Common myeloid progenitor, CD34-positive (primary cell): ENCODE data around the gene FAM25A.
"Not testable (repeated sequence)": the region's sequence is repeated elsewhere in the genome, so short reads cannot be mapped to it uniquely, and the experiment has no call there.

Experiments used
- CTCF ChIA-PET: fragments of 350-600 bp; sonication (Branson Sonifier 250); formaldehyde crosslinking; loops from one replicate; lab custom pipeline; 2021; ENCODE audit warnings: antibody characterized with exemption; lab: Charles Lee
- POLR2A ChIA-PET: fragments of 350-600 bp; sonication (Branson Sonifier 250); formaldehyde crosslinking; loops from one replicate; lab custom pipeline; 2021; ENCODE audit warnings: antibody characterized with exemption; lab: Charles Lee
- DNase-seq, 3 donors: peaks; one replicate each; pipeline versions ENCODE4 v3.0.0 to v3.0.0-alpha.2; 2013
- H3K27ac ChIP-seq, 2 experiments: 1 replicate in 1 of 2; 2 replicates in 1 of 2; pipeline ENCODE4 v1.7.0; 2013; ENCODE audit warnings: inconsistent platforms in 2 of 2, low read length in 2 of 2, mild to moderate bottlenecking in 2 of 2, low read depth in 1 of 2, moderate library complexity in 1 of 2; ENCODE audit not compliant: severe bottlenecking in 2 of 2, insufficient read depth in 1 of 2, poor library complexity in 1 of 2
- H3K27me3 ChIP-seq, 5 experiments: replicated peaks in 2 of 5; 1 replicate in 3 of 5; 2 replicates in 2 of 5; pipeline versions ENCODE4 v1.6.1 to v1.7.0; 2013; ENCODE audit warnings: low read length in 4 of 5, mild to moderate bottlenecking in 2 of 5, moderate library complexity in 2 of 5, inconsistent platforms in 1 of 5; ENCODE audit not compliant: insufficient read depth in 5 of 5, control insufficient read depth in 4 of 5
- H3K36me3 ChIP-seq, 4 experiments: 1 replicate in 2 of 4; 2 replicates in 2 of 4; pipeline versions ENCODE4 v1.6.1 to v1.7.0; 2013; ENCODE audit warnings: low read length in 3 of 4, control low read depth in 1 of 4, mild to moderate bottlenecking in 1 of 4; ENCODE audit not compliant: control insufficient read depth in 4 of 4, insufficient read depth in 4 of 4
- H3K4me1 ChIP-seq, 4 experiments: 1 replicate in 3 of 4; 2 replicates in 1 of 4; pipeline versions ENCODE4 v1.6.1 to v1.7.1; 2013; ENCODE audit warnings: low read length in 3 of 4, mild to moderate bottlenecking in 3 of 4, control low read depth in 1 of 4, inconsistent platforms in 1 of 4, moderate library complexity in 1 of 4; ENCODE audit not compliant: control insufficient read depth in 4 of 4, insufficient read depth in 4 of 4; ENCODE audit errors: control extremely low read depth in 1 of 4
- H3K4me3 ChIP-seq, 7 experiments: 1 replicate in 4 of 7; 2 replicates in 3 of 7; pipeline versions ENCODE4 v1.5.1 to v1.7.0; 2013; ENCODE audit warnings: mild to moderate bottlenecking in 7 of 7, low read length in 6 of 7, moderate library complexity in 6 of 7, inconsistent platforms in 2 of 7, low read depth in 2 of 7, control low read depth in 1 of 7; ENCODE audit not compliant: insufficient read depth in 4 of 7, control insufficient read depth in 1 of 7; ENCODE audit errors: extremely low read depth in 1 of 7
- H3K9me3 ChIP-seq, 5 experiments: 1 replicate in 4 of 5; 2 replicates in 1 of 5; pipeline versions ENCODE4 v1.6.1 to v1.7.1; 2013; ENCODE audit warnings: low read length in 4 of 5, mild to moderate bottlenecking in 2 of 5, inconsistent platforms in 1 of 5, low read depth in 1 of 5, moderate library complexity in 1 of 5; ENCODE audit not compliant: control insufficient read depth in 4 of 5, insufficient read depth in 2 of 5; ENCODE audit errors: control extremely low read depth in 1 of 5
- WGBS: methylation state at CpG from one replicate; pipeline ENCODE4 v1.1.5; 2013; ENCODE audit not compliant: insufficient coverage; 5-methylcytosine and 5-hydroxymethylcytosine counted together

The FAM25A gene

DNA sequence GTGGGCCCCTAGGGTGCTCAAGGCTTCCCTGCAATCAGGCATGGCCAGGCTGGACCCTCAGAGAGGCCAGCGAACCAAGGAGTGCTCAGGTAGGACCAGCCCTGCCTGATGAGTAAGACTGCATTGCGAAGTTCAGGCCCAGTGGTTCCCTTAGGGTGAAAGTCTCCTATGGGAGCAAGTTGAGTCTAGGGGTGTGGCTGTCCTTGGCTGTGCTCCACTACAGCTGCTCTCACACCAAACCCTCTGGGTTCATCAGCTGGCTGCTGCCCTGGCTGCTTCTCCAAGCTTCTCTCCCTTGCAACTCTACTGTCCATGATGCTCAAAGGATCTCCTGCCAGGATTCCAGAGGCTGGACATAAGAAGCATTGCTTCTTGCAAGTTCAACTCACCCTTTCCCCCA is 18.7 kb downstream of the FAM25A start:
- Histone ChIP-seq H3K4me3 (no peak overlapping the region), H3K9me3 (peaks cover 0 to 9% (median 0%) of the 10 kb centered on the region in 5 experiments), H3K4me1 (no peaks in the 10 kb centered on the region), H3K36me3 (peaks cover 0 to 2% (median 0%) of the 10 kb centered on the region in 4 experiments), H3K27ac (no peak overlapping the region), H3K27me3 (no peaks in the 10 kb centered on the region)
- DNase-seq = no peak
- ChIA-PET CTCF (interaction anchor here (1.8 kb wide), 1 partner anchor 46 kb away, joined by 4 read pairs; no protein-coding TSS in a partner anchor), POLR2A (no interaction called here)
- WGBS = no CpG with 5 or more reads among the region's 2 CpGs

DNA sequence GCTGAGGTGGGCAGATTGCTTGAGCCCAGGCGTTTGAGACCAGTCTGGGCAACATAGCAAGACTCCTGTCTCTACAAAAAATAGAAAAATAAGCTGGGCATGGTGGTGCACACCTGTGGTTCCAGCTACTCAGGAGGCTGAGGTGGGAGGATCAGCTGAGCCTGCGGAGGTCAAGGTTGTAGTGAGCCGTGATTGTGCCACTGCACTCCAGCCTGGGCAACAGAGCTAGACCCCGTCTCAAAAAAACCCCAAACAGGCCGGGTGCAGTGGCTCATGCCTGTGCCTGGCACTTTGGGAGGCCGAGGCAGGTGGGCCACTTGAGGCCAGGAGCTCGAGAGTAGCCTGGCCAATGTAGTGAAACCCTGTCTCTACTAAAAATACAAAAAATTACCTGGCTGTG is 23.5 kb downstream of the FAM25A start:
- CTCF ChIA-PET = interaction anchor here (0.9 to 1.4 kb wide), 2 partner anchors 9 to 35 kb away, joined by 3 read pairs; no protein-coding TSS in a partner anchor
- peaks cover 3 to 16% (median 5%) of the 10 kb centered on the region in 4 experiments for H3K36me3 ChIP-seq
- POLR2A ChIA-PET = interaction anchor here (0.9 kb wide), 1 partner anchor 11 kb away, joined by 3 read pairs; no protein-coding TSS in a partner anchor

DNA sequence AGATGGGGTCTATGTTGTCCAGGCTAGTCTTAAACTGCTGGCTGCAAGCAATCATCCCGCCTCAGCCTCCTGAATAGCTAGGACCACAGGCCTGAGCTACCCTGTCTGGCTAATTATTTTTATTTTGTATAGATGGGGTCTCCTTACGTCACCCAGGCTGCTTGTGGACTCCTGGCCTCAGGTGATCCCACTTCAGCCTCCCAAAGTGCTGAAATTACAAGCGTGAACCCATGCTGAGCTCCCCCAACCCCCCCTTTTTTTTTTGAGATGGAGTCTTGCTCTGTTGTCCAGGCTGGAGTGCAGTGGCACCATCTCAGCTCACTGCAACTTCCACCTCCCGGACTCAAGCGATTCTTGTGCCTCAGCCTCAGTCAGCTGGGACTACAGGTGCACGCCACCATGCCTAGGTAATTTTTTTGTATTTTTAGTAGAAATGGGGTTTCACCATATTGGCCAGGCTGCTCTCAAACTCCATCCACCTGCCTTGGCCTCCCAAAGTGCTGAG is 25.4 kb downstream of the FAM25A start:
- Histone ChIP-seq H3K9me3 (no peaks in the 10 kb centered on the region), H3K27ac (no peak overlapping the region), H3K4me3 (no peak overlapping the region), H3K27me3 (no peaks in the 10 kb centered on the region), H3K4me1 (no peaks in the 10 kb centered on the region), H3K36me3 (peaks cover 4 to 31% (median 12%) of the 10 kb centered on the region in 4 experiments)
- DNase-seq = no peak
- 93% methylated on average over 4 of the region's 6 CpGs for WGBS
- ChIA-PET CTCF (interaction anchor here (0.7 to 1.0 kb wide), 2 partner anchors 9 to 77 kb away, joined by 3 to 4 read pairs; partner anchors contain the start of gene ADIRF), POLR2A (no interaction called here)

More for the DNA sequence above, 23.5 kb downstream of the FAM25A start:
- 100% methylated on average over 2 of the region's 7 CpGs for WGBS
- not testable (repeated sequence) for DNase-seq, H3K9me3 ChIP-seq, H3K27me3 ChIP-seq, H3K4me3 ChIP-seq, H3K27ac ChIP-seq, H3K4me1 ChIP-seq

DNA sequence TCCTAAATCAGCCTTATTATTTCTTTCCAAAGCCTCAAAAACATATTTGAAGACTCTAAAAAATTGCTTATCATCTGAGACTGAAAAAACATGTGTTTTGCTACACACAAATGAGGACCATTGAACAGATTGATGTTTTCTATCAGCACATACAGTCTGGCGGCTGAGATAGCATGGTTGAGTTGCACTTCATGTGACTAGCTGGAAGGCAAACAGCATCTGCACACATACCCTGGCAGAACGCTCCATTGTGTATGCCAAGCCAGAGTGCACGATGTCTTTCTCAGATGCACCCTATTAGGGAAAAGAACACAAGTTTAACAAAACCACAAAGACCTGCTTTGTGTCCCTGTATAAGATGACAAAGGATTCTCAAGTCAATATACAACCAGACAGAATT is 33.0 kb downstream of the FAM25A start:
- ChIA-PET POLR2A (no interaction called here), CTCF (interaction anchor here (1.4 to 1.5 kb wide), 2 partner anchors 8 to 10 kb away, joined by 3 to 5 read pairs; no protein-coding TSS in a partner anchor)
- H3K4me3 ChIP-seq = no peak overlapping the region
- no peaks in the 10 kb centered on the region for H3K9me3 ChIP-seq
- H3K27me3 ChIP-seq = no peaks in the 10 kb centered on the region
- H3K4me1 ChIP-seq = peaks cover 8 to 18% (median 16%) of the 10 kb centered on the region in 4 experiments
- H3K36me3 ChIP-seq = peaks cover 13 to 71% (median 42%) of the 10 kb centered on the region in 4 experiments
- WGBS = 95% methylated on average over 3 of the region's 3 CpGs
- DNase-seq = no peak
- H3K27ac ChIP-seq = no peak overlapping the region

DNA sequence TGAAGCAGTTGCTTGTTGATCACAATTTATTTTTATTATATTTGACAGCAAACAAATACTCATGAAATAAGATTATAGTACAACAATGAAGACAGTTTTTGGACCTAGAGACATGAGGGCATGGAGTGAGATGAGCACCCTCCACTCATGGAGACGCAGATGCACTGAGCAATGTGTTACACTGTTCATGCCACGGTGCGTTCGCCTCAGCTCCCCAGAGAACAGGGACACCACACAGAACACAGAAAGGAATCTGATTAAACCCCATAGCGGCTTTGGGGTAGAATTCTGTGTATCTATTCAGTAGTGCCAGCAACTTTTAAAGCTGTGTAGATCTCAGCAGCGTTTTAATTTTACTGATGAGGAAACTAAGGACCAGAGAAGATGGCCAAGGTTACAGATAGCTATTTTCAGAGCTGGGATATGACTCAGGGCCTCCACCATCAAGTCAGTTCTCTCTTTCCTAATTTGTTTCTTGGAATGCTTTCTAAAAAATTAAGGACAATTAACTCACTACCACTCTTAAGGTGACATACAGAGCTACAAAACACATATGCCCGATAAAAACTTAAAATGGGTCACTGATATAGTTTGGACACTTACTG is 33.6 kb downstream of the FAM25A start:
- CTCF ChIA-PET = interaction anchor here (0.7 to 1.5 kb wide), 5 partner anchors 9 to 32 kb away, joined by 3 to 5 read pairs (median 3); no protein-coding TSS in a partner anchor
- H3K36me3 ChIP-seq = peaks cover 10 to 73% (median 44%) of the 10 kb centered on the region in 4 experiments
- 100% methylated on average over 1 of the region's 7 CpGs for WGBS
- H3K4me3 ChIP-seq = no peak overlapping the region
- H3K27me3 ChIP-seq = no peaks in the 10 kb centered on the region
- DNase-seq = no peak
- H3K27ac ChIP-seq = no peak overlapping the region
- POLR2A ChIA-PET = interaction anchor here (1.4 kb wide), 1 partner anchor 11 kb away, joined by 3 read pairs; no protein-coding TSS in a partner anchor
- H3K9me3 ChIP-seq = no peaks in the 10 kb centered on the region
- H3K4me1 ChIP-seq = peaks cover 8 to 18% (median 16%) of the 10 kb centered on the region in 4 experiments

DNA sequence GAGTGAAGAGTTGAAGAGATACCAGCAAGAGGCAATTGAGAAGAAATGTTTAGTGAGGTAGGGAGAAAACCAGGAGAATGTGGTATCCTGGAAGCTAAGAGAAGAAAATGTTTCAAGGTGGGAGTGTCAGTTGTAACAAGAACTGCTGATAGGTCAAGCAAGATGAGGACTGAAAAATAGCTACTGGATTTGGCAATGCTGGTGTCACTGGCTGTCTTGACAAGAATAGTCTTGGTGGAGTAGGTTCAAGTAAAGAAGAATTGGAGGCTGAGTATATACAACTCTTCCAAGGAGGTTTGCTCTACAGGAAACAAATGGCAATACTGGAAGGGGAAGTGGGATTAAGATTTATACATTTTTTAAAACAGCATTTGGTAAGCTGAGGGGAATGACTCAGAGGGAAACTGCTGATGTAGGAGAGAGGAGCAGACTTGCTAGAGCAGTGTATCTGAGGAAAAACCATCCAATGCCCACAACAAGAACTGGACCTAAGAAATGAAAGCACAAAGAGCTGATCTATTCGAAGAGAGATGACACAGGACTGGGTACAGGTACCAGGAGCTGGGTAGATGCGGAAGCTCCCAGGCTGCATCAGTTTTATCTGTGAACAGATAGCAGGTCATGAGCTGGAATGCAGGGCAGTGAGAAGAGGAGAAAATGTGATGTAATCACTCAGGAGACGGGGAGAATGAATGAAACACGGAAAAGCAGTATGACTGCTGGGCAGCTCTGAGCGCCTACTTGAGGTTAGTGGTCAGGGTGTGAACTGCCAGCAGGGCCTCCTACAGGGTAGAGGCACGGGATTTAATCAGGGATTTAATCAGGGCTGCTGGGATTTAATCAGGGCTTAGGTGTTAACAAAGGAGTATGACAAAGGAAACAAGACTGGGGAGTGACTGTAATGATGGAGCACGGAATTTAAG is 34.5 kb downstream of the FAM25A start:
- Histone ChIP-seq H3K9me3 (no peaks in the 10 kb centered on the region), H3K27ac (peak overlapping the region in 1 of 2 experiments; percentile 58), H3K4me3 (peak overlapping the region in 3 of 7 experiments; percentile 23 to 43 (median 30)), H3K27me3 (no peaks in the 10 kb centered on the region), H3K36me3 (peaks cover 12 to 74% (median 47%) of the 10 kb centered on the region in 4 experiments), H3K4me1 (peaks cover 8 to 18% (median 16%) of the 10 kb centered on the region in 4 experiments)
- ChIA-PET POLR2A (interaction anchor here (1.4 kb wide), 1 partner anchor 12 kb away, joined by 3 read pairs; no protein-coding TSS in a partner anchor), CTCF (interaction anchor here (0.6 to 1.4 kb wide), 6 partner anchors 9 to 84 kb away, joined by 3 to 5 read pairs (median 4); no protein-coding TSS in a partner anchor)
- DNase-seq = peak; percentile 45 to 73 (median 66)
- 16% methylated on average over 7 of the region's 7 CpGs for WGBS
